Measurements from ENCODE around the gene DNAH17. TPM values are rescaled to one million over a fixed set of nuclear protein-coding genes. Genes with fewer than 3 reads are reported as not detected.

The DNAH17 gene
- total RNA-seq, 2 donors from 2014 or later: 0.13 to 0.64 TPM

DNA sequence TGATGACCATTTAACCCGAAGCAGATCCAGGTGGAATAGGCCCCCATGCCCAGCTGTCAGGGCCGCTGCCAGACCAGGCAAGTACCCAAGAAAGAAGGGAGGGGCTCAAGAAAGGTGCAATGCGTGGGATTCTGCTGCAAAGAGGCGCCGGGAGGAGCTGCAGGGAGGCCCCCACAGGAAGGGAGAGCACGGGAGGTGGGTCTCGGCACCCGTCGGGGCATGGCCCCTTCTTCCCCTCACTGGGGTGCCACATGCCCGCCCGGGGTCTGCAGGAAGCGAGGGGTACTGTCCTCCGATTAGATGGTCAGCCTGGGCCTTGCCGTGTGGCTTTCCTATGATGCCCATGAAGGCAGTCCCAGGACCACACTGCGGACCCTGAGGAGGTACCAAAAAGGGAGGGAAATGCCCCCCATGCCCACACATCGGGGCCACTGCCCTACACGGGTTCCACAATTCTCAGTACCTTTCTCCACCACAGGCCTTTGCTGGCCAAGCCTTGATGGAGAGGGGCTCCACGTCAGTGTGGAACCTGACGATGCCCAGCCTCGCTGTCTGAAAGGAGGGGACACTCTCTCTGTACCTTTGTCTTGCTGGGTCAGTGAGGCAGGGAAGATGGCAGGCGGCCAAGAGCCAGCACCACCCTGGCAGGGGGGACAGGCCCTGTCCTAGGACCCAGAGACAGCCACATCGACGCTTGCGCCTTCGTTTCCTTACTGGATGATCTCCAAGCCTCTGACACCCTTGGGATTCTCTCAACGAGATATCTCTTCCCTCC lies 45.5 kb upstream of the DNAH17 start:
- DNase-seq: no peak
- H3K36me3 ChIP-seq (ENCODE audit: control insufficient read depth, insufficient read depth, low read length): no peaks in the 10 kb centered on the region
- H3K9me3 ChIP-seq (ENCODE audit: control insufficient read depth, low read length): no peaks in the 10 kb centered on the region
- H3K4me1 ChIP-seq (ENCODE audit: control insufficient read depth, insufficient read depth, low read length): no peaks in the 10 kb centered on the region
- H3K4me3 ChIP-seq (ENCODE audit: low read length): no peak overlapping the region
- no peaks in the 10 kb centered on the region for H3K4me1 Mint-ChIP-seq
- TF ChIP-seq, protein P1, sequence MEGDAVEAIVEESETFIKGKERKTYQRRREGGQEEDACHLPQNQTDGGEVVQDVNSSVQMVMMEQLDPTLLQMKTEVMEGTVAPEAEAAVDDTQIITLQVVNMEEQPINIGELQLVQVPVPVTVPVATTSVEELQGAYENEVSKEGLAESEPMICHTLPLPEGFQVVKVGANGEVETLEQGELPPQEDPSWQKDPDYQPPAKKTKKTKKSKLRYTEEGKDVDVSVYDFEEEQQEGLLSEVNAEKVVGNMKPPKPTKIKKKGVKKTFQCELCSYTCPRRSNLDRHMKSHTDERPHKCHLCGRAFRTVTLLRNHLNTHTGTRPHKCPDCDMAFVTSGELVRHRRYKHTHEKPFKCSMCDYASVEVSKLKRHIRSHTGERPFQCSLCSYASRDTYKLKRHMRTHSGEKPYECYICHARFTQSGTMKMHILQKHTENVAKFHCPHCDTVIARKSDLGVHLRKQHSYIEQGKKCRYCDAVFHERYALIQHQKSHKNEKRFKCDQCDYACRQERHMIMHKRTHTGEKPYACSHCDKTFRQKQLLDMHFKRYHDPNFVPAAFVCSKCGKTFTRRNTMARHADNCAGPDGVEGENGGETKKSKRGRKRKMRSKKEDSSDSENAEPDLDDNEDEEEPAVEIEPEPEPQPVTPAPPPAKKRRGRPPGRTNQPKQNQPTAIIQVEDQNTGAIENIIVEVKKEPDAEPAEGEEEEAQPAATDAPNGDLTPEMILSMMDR (conservative IDR thresholded peaks at IDR 0.05): no peak
- no peak overlapping the region for H3K4me3 Mint-ChIP-seq
- H3K27ac Mint-ChIP-seq: no peak overlapping the region
- H3K27me3 Mint-ChIP-seq (ENCODE audit: insufficient read depth): peaks cover 4% of the 10 kb centered on the region
- H3K9ac ChIP-seq (ENCODE audit: extremely low read depth, low read length, poor library complexity, severe bottlenecking): no peak overlapping the region
- no peaks in the 10 kb centered on the region for H3K27me3 ChIP-seq (ENCODE audit: control insufficient read depth, insufficient read depth, low read length, poor library complexity, severe bottlenecking)
- peaks cover 9% of the 10 kb centered on the region for H3K9me3 Mint-ChIP-seq
- no peaks in the 10 kb centered on the region for H3K36me3 Mint-ChIP-seq (ENCODE audit: low read depth)
- whole genome bisulfite sequencing, 2 experiments (ENCODE audit: insufficient coverage in 1 of 2, insufficient read length in 1 of 2): 91 to 92% methylated on average over 17 to 26 of the region's 26 CpGs
- no peak overlapping the region for H3K27ac ChIP-seq (ENCODE audit: low read depth, low read length)

DNA sequence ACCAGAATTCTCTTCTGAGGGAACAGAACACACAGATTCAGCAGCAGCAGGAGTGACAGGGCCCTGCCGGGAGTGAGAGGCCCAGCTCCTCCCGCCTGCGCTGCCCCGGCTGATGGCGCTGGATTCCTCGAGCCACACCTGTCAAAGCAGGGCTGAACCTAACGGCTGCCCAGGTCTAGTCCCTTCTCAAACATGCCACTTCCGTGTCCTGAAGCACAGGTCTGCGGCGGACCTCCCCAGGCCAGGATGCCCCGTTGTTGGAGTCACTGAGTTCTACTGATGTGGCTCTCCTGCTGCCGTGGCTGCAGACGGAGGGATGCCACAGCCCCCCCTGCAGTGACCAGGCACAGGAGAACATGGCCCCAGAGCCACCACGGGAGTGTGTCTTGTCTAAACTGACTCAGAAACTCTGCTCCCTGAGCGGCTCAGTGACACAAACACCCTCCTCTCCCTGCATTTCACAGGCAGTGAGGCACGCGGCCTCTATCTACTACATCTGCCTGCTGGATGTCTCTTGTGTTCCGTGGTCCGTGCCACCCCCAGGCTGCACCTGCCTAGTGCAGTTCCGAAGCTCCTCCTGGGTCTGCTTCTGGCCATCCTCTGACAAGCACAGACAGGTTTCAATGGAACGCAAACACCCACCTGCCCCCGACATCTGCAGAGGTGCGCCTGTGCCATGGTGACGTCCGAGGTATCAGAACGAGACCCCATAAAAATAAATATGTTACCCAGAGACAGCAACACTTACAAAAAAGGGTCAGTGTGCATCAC lies 44.7 kb upstream of the DNAH17 start:
- Histone ChIP-seq H3K36me3 (ENCODE audit: control insufficient read depth, insufficient read depth, low read length) (no peaks in the 10 kb centered on the region), H3K9me3 (ENCODE audit: control insufficient read depth, low read length) (no peaks in the 10 kb centered on the region), H3K4me1 (ENCODE audit: control insufficient read depth, insufficient read depth, low read length) (no peaks in the 10 kb centered on the region), H3K4me3 (ENCODE audit: low read length) (no peak overlapping the region), H3K27ac (ENCODE audit: low read depth, low read length) (no peak overlapping the region), H3K9ac (ENCODE audit: extremely low read depth, low read length, poor library complexity, severe bottlenecking) (no peak overlapping the region), H3K27me3 (ENCODE audit: control insufficient read depth, insufficient read depth, low read length, poor library complexity, severe bottlenecking) (no peaks in the 10 kb centered on the region)
- Mint-ChIP-seq H3K27me3 (ENCODE audit: insufficient read depth) (peaks cover 4% of the 10 kb centered on the region), H3K36me3 (ENCODE audit: low read depth) (no peaks in the 10 kb centered on the region), H3K4me1 (no peaks in the 10 kb centered on the region), H3K9me3 (peaks cover 9% of the 10 kb centered on the region), H3K27ac (no peak overlapping the region), H3K4me3 (no peak overlapping the region)
- TF ChIP-seq, protein P1 (conservative IDR thresholded peaks at IDR 0.05): no peak
- WGBS, 2 experiments (ENCODE audit: insufficient coverage in 1 of 2, insufficient read length in 1 of 2): 88 to 89% methylated on average over 19 to 26 of the region's 26 CpGs
- DNase-seq: no peak

DNA sequence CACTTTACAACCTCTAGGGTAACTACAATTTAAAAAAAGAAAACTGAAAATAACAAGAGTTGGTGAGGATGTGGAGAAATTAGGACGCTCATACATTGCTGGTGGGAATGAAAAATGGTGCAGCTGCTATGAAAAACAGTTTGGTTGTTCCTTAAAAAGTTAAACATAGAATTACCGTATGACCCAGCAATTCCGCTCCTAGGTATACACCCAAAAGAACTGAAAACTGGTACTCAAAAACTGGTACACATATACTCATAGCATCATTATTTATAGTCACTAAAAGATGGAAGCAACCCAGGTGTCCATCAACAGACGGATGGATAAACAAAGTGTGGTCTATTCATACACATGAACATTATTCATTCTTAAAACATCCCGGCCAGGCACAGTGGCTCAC lies 42.9 kb upstream of the DNAH17 start:
- Mint-ChIP-seq H3K27me3 (ENCODE audit: insufficient read depth) (peaks cover 4% of the 10 kb centered on the region), H3K4me1 (no peaks in the 10 kb centered on the region), H3K27ac (no peak overlapping the region), H3K9me3 (peaks cover 9% of the 10 kb centered on the region), H3K4me3 (no peak overlapping the region), H3K36me3 (ENCODE audit: low read depth) (no peaks in the 10 kb centered on the region)
- DNase-seq: no peak
- Histone ChIP-seq H3K36me3 (ENCODE audit: control insufficient read depth, insufficient read depth, low read length) (no peaks in the 10 kb centered on the region), H3K4me3 (ENCODE audit: low read length) (no peak overlapping the region), H3K9ac (ENCODE audit: extremely low read depth, low read length, poor library complexity, severe bottlenecking) (no peak overlapping the region), H3K27me3 (ENCODE audit: control insufficient read depth, insufficient read depth, low read length, poor library complexity, severe bottlenecking) (no peaks in the 10 kb centered on the region), H3K9me3 (ENCODE audit: control insufficient read depth, low read length) (no peaks in the 10 kb centered on the region), H3K4me1 (ENCODE audit: control insufficient read depth, insufficient read depth, low read length) (no peaks in the 10 kb centered on the region), H3K27ac (ENCODE audit: low read depth, low read length) (no peak overlapping the region)
- TF ChIP-seq, protein P1 (conservative IDR thresholded peaks at IDR 0.05): no peak
- 65 to 72% methylated on average over 4 to 5 of the region's 5 CpGs for WGBS, 2 experiments (ENCODE audit: insufficient coverage in 1 of 2, insufficient read length in 1 of 2)

Measured in endodermal cell (in vitro differentiated cells).